ENCODE measurements around the gene MTURN.
"Not testable (repeated sequence)": the region's sequence is repeated elsewhere in the genome, so short reads cannot be mapped to it uniquely, and the experiment has no call there.

MTURN gene

GRCh38 chr7:30181211-30181610, 46.4 kb downstream of the MTURN start:
- DNase-seq (ENCODE audit: low read depth), result no peak

DNA sequence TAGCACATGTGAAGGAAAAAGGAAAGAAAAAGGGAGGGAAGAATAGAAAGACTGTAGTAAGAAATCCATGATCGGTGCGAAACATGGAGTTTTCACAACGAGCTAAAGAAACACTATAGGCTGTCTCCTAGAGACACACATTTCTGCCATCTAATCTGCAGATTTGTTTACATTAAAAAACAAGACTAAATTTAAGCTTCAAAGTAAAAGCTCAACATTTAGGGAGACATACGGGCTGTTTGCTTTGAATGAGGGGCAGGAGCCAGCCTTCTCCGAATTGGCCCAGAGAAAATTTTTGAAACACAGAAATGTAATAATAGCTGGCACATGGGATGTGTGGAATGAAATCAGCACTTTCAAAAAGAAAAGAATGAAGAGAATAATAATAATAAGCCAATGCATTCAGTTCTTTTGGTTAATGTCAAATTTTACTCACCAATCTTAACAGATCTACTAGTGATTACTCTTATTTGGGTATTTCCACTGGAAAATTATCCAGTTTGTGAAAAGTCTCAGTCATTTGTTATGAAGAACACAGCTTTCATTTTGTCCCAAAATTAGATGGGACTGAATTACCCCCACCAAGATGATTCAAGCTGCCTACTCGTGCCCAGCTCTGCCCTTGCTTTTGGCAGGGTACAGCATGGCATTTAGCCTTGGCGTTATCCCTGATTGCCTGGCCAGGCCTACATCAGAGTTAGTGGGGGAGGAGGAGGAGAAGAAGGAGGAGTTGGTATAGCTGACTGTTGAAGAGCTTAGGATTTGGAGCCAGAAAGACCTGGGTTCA, 47.1 kb downstream of the MTURN start:
- DNase-seq (ENCODE audit: low read depth), result no peak

DNA sequence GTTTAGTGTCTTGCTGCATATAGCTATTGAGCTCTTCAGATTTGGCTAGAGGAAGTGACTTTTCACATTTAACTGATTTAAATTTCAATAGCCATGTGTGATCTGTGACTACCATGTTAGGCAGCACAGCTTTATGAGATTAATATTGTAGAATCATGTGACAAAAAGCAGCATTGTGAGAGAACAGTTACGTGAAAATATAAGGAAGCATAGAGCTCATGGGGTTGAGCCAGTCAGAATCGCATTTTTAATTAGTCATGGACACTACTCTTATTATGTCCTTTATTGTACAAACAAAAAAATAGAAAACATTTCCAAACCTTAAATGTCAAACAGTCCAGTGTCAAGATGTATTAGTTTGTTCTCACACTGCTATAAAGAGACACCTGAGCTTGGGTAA, 48.0 kb downstream of the MTURN start:
- DNase-seq (ENCODE audit: low read depth), result no peak

GRCh38 chr7:30183749-30184369, 49.1 kb downstream of the MTURN start:
- no peak for DNase-seq (ENCODE audit: low read depth)

GRCh38 chr7:30184791-30185487, 50.2 kb downstream of the MTURN start:
- DNase-seq (ENCODE audit: low read depth), result no peak

DNA sequence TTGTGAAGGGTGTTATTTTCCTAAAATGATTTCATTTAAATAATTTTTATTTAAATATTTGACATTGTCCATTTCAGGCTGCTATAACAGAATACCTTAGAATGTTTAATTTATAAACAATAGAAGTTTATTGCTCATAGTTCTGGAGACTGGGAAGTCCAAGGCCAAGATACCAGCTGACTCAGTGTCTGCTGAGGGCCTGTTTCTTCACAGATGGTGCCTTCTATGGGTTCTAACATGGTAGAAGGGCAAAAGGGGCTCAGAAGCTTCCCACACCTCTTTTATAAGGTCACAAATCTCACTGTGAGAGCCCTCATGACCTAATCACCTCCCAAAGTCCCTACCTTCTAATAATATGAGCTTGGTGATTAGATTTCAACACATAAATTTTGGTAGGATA, 50.7 kb downstream of the MTURN start:
- DNase-seq (ENCODE audit: low read depth), result no peak

DNA sequence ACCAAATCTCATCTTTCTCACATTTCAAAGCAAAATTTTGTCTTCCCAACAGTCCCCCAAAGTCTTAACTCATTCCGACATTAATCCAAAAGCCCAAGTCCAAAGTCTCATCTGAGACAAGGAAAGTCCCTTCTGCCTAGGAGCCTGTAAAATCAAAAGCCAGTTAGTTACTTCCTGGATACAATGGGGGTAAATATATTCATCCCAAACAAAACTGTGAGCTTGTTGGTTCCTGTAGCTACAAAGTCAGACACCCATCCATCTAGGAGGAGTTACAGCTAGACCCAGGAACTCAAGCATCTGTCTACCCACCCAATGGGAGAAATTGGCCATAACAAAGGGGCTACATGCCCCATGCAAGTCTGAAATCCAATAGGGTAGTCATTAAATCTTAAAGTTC, 51.9 kb downstream of the MTURN start:
- DNase-seq (ENCODE audit: low read depth), result no peak

GRCh38 chr7:30187513-30187912, 52.7 kb downstream of the MTURN start:
- DNase-seq (ENCODE audit: low read depth), result no peak

DNA sequence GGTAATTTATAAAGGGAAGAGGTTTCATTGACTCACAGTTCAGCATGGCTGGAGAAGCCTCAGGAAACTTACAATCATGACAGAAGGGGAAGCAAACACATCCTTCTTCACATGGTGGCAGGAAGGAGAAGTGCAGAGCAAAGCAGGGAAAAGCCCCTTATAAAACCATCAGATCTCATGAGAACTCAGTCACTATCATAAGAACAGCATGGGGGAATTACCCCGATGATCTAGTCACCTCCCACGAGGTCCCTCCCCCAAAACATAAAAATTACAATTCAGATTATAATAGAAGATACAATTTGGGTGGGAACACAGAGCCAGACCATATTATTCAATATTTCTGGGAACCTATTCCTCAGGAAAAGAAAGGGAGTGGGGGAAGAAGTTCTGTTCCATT, 53.6 kb downstream of the MTURN start:
- not testable (repeated sequence) for DNase-seq (ENCODE audit: low read depth)

GRCh38 chr7:30188811-30189210, 54.0 kb downstream of the MTURN start:
- no peak for DNase-seq (ENCODE audit: low read depth)

- DNase-seq (ENCODE audit: low read depth), result no peak
These were observed 57.0 kb downstream of the MTURN start for GRCh38 chr7:30191809-30192208.

DNA sequence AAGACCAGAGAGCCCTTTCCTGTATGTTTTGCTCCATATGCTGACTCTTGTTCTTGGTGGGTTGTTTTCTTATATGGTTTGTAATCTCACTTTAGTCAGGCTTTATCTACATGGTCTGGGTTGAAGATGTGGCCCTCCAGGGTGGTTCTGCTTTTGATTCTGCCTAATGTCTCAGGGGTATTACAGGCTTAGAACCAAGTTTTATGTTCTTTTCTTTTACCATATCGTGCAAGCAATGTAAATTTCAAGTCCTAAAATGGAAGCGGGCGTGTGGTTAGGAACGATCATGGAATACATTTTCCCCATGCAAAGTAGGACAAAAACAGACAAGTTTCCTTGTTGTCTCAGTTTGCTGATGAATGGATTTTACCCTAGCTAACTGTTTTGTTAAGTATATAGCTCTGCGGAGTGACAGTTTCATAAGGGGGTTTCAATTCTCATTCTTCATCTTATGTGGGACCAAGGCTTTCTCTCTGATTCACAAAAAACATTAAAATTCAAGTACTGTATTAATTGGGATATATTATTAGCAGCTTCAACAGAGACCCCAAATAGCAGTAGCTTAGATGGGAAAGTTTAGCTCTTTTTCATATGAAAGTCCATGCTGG, 58.7 kb downstream of the MTURN start:
- no peak for DNase-seq (ENCODE audit: low read depth)

- no peak for DNase-seq (ENCODE audit: low read depth)
These were observed 61.6 kb downstream of the MTURN start for GRCh38 chr7:30196408-30196807.

DNA sequence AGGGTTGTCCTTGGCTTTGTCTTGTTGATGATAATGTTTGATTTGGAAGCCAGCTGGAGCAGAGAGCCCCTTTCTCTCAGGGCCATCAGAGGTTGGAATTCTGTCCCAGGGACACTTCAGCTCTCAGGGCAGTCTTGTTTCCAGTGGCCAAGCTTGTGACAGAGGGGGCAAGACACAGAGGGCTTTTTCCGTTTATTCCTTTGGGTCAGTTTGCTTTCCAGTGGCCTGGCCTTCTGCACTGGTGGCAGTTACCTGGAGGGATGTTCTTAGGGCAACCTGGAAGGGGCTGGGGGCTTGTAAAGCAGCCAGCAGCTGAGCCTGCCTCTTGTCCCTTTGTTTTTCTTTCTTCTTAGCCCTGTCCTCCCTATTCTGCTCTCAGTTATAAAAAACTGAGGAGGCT, 62.7 kb downstream of the MTURN start:
- DNase-seq (ENCODE audit: low read depth), result no peak

DNA sequence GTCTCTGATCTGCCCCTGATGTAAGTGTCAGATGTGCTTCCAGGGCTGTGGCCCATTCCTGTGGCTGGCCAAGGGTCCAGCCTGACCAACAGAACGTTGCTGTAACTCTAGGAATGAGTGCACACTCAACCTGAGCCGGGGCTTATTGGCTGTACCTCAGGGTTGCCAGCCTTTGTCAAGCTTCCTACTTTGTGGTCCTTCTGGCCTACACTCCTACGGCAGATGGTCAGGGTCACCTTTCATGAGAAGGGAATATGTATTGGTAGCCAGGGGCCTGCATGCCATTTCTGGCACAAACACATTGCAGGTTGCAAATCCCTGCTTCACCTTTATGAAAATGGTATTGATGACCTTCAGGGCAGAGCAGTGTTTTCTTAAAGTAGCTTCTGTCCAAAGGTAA, 64.5 kb downstream of the MTURN start:
- no peak for DNase-seq (ENCODE audit: low read depth)

DNA sequence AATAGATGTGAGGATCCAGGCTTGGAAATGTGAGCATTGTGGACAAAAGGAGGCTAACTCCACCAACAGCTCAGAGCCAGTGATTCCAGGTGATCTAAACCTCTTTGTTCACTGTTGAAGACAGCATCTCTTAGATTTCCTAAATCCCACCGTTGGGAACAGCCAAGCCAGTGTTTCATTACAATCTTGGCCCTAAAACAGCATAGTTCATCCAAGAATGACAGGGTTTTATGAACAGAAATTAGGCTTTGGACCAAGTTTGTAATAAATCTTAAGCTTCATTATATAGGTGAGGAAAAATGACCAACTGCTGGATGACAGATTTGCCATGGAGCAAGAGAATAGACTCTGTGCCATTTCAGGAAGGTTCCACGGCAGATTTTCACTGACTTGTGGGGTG, 65.8 kb downstream of the MTURN start:
- DNase-seq (ENCODE audit: low read depth), result no peak

DNA sequence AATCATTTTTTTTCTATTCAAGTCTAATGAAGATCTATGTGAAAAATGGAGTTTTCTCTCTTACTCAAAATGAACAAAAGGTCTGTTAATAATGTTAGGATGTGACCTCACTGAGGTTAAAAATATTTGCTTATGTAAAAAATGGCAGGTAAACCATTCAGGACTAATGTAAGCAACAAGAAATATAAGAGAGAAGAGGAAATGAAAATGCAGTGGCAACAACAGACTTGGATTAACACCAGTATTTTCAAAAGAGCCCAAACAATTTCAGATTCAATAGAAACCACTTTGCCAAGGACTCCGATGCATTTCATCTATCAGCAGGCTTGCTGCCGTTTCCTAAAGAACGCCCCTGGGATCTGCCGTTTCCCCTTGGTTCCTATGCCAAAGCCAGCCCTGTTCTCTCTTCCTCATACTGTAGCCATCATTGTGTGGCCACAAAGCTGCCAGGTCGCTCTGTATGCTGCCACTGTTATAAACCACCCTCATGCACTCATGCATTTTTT, 66.4 kb downstream of the MTURN start:
- no peak for DNase-seq (ENCODE audit: low read depth)

DNA sequence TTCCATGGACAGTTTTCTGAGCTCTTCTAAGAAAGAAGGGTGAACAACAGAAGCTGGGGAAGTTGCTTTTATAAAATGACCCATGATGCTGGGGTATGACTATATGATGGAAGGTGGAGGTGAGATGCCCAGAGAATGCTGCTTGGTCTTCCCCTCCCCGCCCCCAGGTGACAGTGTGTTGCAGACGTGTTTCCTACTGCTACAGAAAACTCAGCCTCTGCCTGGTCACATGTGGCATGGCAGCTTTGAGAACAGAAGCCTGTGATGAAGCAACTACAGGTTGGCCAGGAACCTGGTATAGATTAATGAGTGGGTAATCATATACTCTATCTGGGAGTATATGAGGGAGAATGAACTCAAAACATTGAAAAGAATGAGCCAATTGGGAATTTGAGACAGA, 67.1 kb downstream of the MTURN start:
- DNase-seq (ENCODE audit: low read depth), result no peak

GRCh38 chr7:30202671-30203070, 67.9 kb downstream of the MTURN start:
- no peak for DNase-seq (ENCODE audit: low read depth)

DNA sequence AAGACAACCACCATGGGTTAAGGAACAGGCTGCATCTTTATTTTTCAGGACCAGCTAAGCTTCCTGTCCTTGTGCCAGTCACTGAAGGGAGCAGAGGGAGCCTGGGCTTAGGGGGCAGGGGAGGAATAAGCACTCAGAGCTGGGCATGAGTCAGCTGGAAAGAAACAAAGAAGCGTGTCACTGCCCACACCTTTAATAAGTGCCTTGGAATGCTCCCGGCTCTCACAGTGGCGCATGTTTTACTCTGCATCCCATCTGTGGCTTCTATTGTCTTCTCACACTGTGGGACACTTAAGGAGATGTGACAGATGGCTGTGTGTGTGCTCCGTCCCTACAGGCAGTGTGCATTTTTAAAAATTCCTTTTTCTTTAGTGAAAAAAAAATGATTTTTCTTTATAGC, 71.7 kb downstream of the MTURN start:
- DNase-seq (ENCODE audit: low read depth), result no peak

DNA sequence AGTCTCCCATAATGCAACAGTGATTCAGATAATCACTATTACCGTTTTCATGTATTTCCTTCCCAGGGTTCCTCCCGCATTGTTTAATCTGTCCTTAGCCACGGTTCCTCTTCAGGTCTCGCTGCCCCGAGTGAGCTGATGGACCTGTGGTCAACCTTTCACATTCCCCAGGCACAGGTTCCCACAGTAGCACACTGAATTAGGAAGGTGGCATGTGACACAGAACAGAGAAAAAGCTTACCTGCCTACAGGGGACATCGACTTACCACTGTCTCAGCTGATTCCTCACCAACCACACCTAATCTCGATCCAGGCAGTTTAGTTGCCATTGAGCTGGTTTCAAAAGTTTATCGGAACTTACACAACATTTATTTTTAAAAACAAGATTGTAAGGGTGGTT, 72.2 kb downstream of the MTURN start:
- DNase-seq (ENCODE audit: low read depth), result no peak

GRCh38 chr7:30207376-30207775, 72.6 kb downstream of the MTURN start:
- DNase-seq (ENCODE audit: low read depth), result no peak

DNA sequence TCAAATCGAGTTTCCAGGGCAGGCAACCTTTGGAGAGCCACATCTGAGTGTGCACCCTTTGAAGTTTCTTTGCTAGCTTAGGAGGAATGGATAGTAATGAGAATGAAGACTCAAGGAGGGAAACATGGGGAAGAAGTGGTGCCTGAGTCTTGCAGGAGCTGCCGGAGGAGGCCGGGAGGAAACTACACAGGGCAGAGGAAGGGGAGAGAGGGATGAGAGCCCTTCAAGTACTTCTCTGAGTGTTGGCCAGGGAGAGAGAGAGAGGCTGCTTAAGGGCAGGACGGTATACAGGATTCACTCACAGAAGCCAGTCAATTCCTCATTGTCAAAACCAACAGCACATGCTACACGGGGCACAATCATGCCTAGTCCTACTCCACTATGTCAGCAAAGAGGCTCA, 75.2 kb downstream of the MTURN start:
- DNase-seq (ENCODE audit: low read depth), result no peak
